KOPT-K1 (cell line): ENCODE results near the gene MSL1.
"Not testable (repeated sequence)": the region's sequence is repeated elsewhere in the genome, so short reads cannot be mapped to it uniquely, and the experiment has no call there.

Experiments
- H3K27ac ChIP-seq: fragments of 200-600 bp; sonication (generic); 2 replicates; pipeline ENCODE4 v1.5.1; 2016; ENCODE audit warnings: antibody characterized with exemption, mild to moderate bottlenecking, low read depth, low read length; ENCODE audit not compliant: poor library complexity, severe bottlenecking
- H3K36me3 ChIP-seq: fragments of 200-600 bp; sonication (generic); 2 replicates; pipeline ENCODE4 v1.5.1; 2017; ENCODE audit warnings: antibody characterized with exemption, mild to moderate bottlenecking, low read length, moderate library complexity; ENCODE audit not compliant: insufficient read depth
- H3K9me3 ChIP-seq: fragments of 200-600 bp; sonication (generic); 2 replicates; pipeline ENCODE4 v1.5.1; 2017; ENCODE audit warnings: antibody characterized with exemption, low read length, mild to moderate bottlenecking; ENCODE audit not compliant: insufficient read depth, poor library complexity, severe bottlenecking

MSL1 gene

GRCh38 chr17:40124279-40125141 is 2.7 kb downstream of the MSL1 start:
- no peaks in the 10 kb centered on the region for H3K9me3 ChIP-seq
- H3K36me3 ChIP-seq, result peaks cover 44% of the 10 kb centered on the region
- peak overlapping the region; percentile 90 for H3K27ac ChIP-seq

- Histone ChIP-seq H3K9me3 (no peaks in the 10 kb centered on the region), H3K27ac (no peak overlapping the region), H3K36me3 (peaks cover 94% of the 10 kb centered on the region)
Observed at GRCh38 chr17:40129498-40129897, 7.7 kb downstream of the MSL1 start.

GRCh38 chr17:40130352-40131042 is 8.7 kb downstream of the MSL1 start:
- H3K36me3 ChIP-seq, result peaks cover 100% of the 10 kb centered on the region
- H3K9me3 ChIP-seq, result no peaks in the 10 kb centered on the region
- H3K27ac ChIP-seq, result no peak overlapping the region

GRCh38 chr17:40134184-40134583 is 12.4 kb downstream of the MSL1 start:
- Histone ChIP-seq H3K36me3 (peaks cover 93% of the 10 kb centered on the region), H3K27ac (no peak overlapping the region), H3K9me3 (no peaks in the 10 kb centered on the region)

DNA sequence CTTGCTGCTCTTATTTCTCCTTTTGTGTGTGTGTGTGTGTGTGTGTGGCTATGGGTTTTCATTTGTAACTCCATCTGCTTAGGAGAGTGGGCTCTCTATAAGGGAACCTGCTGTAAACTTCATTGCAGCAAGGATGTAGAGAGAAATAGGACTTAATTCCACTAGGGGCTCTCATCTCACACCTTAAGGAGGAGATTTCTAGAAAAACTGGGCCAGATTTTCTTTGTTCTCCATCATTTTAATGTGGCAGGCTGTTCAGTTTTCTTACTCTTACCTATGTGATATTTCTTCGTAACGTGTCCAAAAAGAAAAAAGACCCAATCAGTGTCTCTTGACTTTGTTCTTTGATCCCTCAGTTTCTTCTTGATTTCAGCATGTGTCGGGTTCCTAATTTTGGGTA is 14.0 kb downstream of the MSL1 start:
- Histone ChIP-seq H3K36me3 (peaks cover 77% of the 10 kb centered on the region), H3K27ac (no peak overlapping the region), H3K9me3 (no peaks in the 10 kb centered on the region)

DNA sequence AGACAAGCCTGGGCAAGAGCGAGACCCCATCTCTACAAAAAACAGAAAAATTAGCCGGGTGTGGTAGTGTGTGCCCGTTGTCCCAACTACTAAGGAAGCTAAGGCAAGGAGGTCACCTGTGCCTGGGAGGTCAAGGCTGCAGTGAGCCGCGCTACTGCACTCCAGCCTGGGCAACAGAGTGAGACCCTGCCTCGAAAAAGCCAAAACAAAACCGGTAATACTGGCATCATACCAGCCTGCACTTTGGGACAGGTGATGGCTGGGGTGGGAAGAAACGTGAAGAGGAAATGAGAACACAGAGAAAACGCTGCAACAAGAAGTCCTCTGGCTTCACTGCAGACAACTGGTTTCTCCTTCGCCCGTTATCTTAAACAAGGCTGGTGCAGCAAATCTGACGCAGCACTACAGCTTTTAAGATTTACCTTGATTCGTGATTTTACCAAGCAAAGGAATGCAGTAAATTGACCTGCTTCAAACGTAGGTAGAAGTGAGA is 17.8 kb downstream of the MSL1 start:
- H3K9me3 ChIP-seq, result no peaks in the 10 kb centered on the region
- peaks cover 72% of the 10 kb centered on the region for H3K36me3 ChIP-seq
- peak overlapping the region; percentile 96 for H3K27ac ChIP-seq

- H3K36me3 ChIP-seq, result peaks cover 66% of the 10 kb centered on the region
- not testable (repeated sequence) for H3K9me3 ChIP-seq, H3K27ac ChIP-seq
Observed at GRCh38 chr17:40143166-40143565, 21.4 kb downstream of the MSL1 start.

DNA sequence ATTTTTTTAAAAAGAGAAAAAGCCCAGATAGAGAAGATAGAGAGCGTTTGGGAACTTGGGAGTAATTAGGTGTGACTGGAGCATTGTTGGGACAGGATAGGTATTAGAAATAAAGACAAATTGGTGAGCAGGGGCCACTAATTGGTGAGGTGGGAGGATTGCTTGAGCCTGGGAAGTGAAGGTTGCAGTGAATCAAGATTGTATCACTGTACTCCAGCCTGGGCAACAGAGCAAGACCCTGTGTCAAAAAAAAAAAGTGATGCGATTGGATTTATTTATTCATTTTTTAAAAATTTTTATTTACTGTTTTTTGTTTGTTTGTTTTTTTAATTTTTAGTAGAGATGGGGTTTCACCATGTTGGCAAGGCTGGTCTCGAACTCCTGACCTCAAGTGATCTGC is 23.7 kb downstream of the MSL1 start:
- H3K9me3 ChIP-seq, result no peaks in the 10 kb centered on the region
- H3K36me3 ChIP-seq, result peaks cover 85% of the 10 kb centered on the region
- H3K27ac ChIP-seq, result no peak overlapping the region

GRCh38 chr17:40148527-40148926 is 26.8 kb downstream of the MSL1 start:
- Histone ChIP-seq H3K27ac (no peak overlapping the region), H3K9me3 (no peaks in the 10 kb centered on the region), H3K36me3 (peaks cover 92% of the 10 kb centered on the region)

- no peaks in the 10 kb centered on the region for H3K9me3 ChIP-seq
- no peak overlapping the region for H3K27ac ChIP-seq
- H3K36me3 ChIP-seq, result peaks cover 100% of the 10 kb centered on the region
Observed at GRCh38 chr17:40150276-40150675, 28.5 kb downstream of the MSL1 start.

DNA sequence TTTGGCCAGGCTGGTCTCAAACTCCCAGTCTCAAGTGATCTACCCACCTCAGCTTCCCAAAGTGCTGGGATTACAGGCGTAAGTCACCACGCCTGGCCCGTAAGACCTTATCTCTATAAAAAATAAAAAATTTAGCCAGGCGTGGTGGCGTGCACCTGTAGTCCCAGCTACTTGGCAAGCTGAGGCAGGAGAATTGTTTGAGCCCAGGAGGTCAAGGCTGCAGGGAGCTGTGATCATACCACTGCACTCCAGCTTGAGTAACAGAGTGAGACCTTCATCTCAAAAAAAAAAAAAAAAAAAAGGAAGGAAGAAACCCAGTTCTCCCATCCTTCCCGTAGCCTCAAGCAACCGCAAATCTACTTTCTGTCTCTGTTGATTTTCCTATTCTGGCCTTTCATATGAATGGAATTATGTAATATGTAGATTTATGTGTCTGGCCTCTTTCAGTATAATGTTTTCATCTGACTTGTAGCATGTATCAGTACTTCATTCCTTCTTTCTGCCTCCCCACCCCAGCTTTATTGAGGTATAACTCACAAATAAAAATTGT is 29.7 kb downstream of the MSL1 start:
- Histone ChIP-seq H3K9me3 (no peaks in the 10 kb centered on the region), H3K27ac (no peak overlapping the region), H3K36me3 (peaks cover 100% of the 10 kb centered on the region)

GRCh38 chr17:40153603-40154236 is 31.9 kb downstream of the MSL1 start:
- no peak overlapping the region for H3K27ac ChIP-seq
- H3K36me3 ChIP-seq, result peaks cover 93% of the 10 kb centered on the region

GRCh38 chr17:40157973-40158372 is 36.2 kb downstream of the MSL1 start:
- H3K27ac ChIP-seq, result no peak overlapping the region
- no peaks in the 10 kb centered on the region for H3K9me3 ChIP-seq
- H3K36me3 ChIP-seq, result peaks cover 91% of the 10 kb centered on the region

More at GRCh38 chr17:40153603-40154236, 31.9 kb downstream of the MSL1 start:
- no peaks in the 10 kb centered on the region for H3K9me3 ChIP-seq

DNA sequence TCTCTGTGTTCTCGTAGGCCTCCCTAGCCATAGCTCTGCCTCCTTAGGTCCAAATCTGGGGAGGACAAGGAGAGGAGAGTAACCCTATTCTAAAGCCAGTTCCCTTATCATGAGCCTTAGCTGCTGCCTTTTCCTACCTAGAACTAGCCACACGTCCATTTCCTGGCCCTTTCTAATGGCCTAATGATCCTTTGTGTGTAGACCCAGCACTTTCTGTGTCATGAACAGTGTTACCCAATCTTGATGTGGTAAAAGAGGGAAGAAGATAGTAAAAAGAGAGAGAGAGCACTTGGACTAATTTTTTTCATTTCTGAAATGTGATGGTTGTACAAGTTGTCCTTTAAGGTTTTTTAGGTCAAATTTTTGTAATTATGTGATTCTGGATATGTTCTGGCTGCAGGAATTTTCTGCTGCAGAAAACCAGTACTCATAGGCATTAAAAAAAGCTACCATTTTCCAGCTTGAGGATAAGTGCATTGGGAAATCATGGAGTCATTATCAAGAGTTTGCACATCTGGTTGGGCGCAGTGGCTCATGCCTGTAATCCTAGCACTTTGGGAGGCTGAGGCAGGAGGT is 36.8 kb downstream of the MSL1 start:
- H3K27ac ChIP-seq, result no peak overlapping the region
- no peaks in the 10 kb centered on the region for H3K9me3 ChIP-seq
- peaks cover 91% of the 10 kb centered on the region for H3K36me3 ChIP-seq

DNA sequence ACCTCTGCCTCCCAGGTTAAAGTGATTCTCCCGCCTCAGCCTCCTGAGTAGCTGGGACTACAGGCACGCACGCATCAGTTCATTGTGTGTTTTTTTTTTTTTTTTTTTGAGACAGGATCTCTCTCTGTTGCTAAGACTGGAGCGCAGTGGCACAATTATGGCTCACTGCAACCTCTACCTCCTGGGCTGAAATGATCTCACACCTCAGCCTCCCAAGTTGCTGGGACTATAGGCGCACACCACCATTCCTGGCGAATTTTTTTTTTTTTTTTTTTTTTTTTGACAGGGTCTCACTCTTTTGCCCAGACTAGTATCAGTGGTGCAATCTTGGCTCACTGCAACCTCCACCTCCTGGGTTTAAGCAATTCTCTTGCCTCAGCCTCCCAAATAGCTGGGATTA is 37.7 kb downstream of the MSL1 start:
- Histone ChIP-seq H3K36me3 (peaks cover 91% of the 10 kb centered on the region), H3K27ac (no peak overlapping the region), H3K9me3 (no peaks in the 10 kb centered on the region)
